ENCODE data around the gene QPCTL. TPM values are rescaled to one million over a fixed set of nuclear protein-coding genes. Genes with fewer than 3 reads are reported as not detected.

Gene QPCTL
- total RNA-seq, 1 experiment from 2014 or later = 13.7 TPM

- Histone ChIP-seq H3K56ac (ENCODE audit: insufficient read length, low read depth, low read length) (no peak overlapping the region), H2BK12ac (ENCODE audit: insufficient read length, low read depth, low read length) (no peak overlapping the region), H4K5ac (ENCODE audit: insufficient read length, low read depth, low read length) (no peak overlapping the region), H3K23me2 (ENCODE audit: insufficient read length, low read depth, low read length, poor library complexity, severe bottlenecking) (no peaks in the 10 kb centered on the region), H4K91ac (ENCODE audit: insufficient read length, low read depth, low read length) (no peak overlapping the region), H2BK5ac (ENCODE audit: insufficient read length, low read length) (no peak overlapping the region), H2BK15ac (ENCODE audit: low read depth, low read length) (no peak overlapping the region), H3K4me1 (ENCODE audit: insufficient read depth, low read length) (no peaks in the 10 kb centered on the region), H3K79me1 (ENCODE audit: insufficient read depth, low read depth, low read length, poor library complexity, severe bottlenecking) (no peaks in the 10 kb centered on the region), H2BK20ac (ENCODE audit: low read depth, low read length, poor library complexity, severe bottlenecking) (no peak overlapping the region), H3K9me3 (ENCODE audit: control insufficient read depth, low read depth, low read length) (no peaks in the 10 kb centered on the region), H3K14ac (ENCODE audit: insufficient read depth, low read length) (no peak overlapping the region), H2AFZ (ENCODE audit: low read length) (no peak overlapping the region), H3K27ac (ENCODE audit: insufficient read length, low read depth, low read length) (no peak overlapping the region), H4K20me1 (ENCODE audit: control insufficient read depth, insufficient read depth, insufficient read length) (no peaks in the 10 kb centered on the region), H2AK5ac (ENCODE audit: insufficient read length, low read length) (no peak overlapping the region), H3K4ac (ENCODE audit: low read depth, low read length) (no peak overlapping the region), H4K8ac (replicated peaks; ENCODE audit: insufficient read length, low read depth, low read length) (no peak overlapping the region), H3T11ph (ENCODE audit: low read length) (no peak overlapping the region), H3K23ac (ENCODE audit: insufficient read length, low read depth, low read length) (no peak overlapping the region), H3K27me3 (ENCODE audit: insufficient read depth, low read length) (no peaks in the 10 kb centered on the region), H3K4me2 (ENCODE audit: insufficient read depth, insufficient read length, low read length) (no peak overlapping the region), H3K79me2 (ENCODE audit: insufficient read depth, low read length) (no peaks in the 10 kb centered on the region), H2BK120ac (ENCODE audit: low read depth, low read length, poor library complexity, severe bottlenecking) (no peak overlapping the region), H3K9ac (ENCODE audit: extremely low read depth, insufficient read length, low read length) (no peak overlapping the region), H3K18ac (ENCODE audit: insufficient read length, low read depth, low read length) (no peak overlapping the region)
- WGBS (ENCODE audit: extremely low coverage, insufficient read length, low lambda C conversion rate) = no CpG with 5 or more reads among the region's 7 CpGs
- H3K27ac Mint-ChIP-seq = peak overlapping the region in 1 of 3 experiments; percentile 61; a peak in 1 of 7 replicates
- H3K9me3 Mint-ChIP-seq = no peaks in the 10 kb centered on the region
- no peak for TF ChIP-seq CTCF (conservative IDR thresholded peaks at IDR 0.05)
- H3K4me3 Mint-ChIP-seq = no peak overlapping the region
- no peak for DNase-seq
- no peaks in the 10 kb centered on the region for H3K27me3 Mint-ChIP-seq (ENCODE audit: low read depth)
- no peaks in the 10 kb centered on the region for H3K4me1 Mint-ChIP-seq
- H3K36me3 Mint-ChIP-seq (ENCODE audit: insufficient read depth in 1 of 3, low read depth in 3 of 3) = peaks cover 25 to 41% (median 41%) of the 10 kb centered on the region in 3 experiments; a peak in 6 of 7 replicates
Measured at GRCh38 chr19:45701676-45702075, 9.2 kb downstream of the QPCTL start.
